ENCODE measurements around the gene PPP1R1C.
"Not testable (repeated sequence)": the region's sequence is repeated elsewhere in the genome, so short reads cannot be mapped to it uniquely, and the experiment has no call there.

PPP1R1C gene

GRCh38 chr2:182014284-182014683 is 28.6 kb downstream of the PPP1R1C start:
- FAIRE-seq = no peak

DNA sequence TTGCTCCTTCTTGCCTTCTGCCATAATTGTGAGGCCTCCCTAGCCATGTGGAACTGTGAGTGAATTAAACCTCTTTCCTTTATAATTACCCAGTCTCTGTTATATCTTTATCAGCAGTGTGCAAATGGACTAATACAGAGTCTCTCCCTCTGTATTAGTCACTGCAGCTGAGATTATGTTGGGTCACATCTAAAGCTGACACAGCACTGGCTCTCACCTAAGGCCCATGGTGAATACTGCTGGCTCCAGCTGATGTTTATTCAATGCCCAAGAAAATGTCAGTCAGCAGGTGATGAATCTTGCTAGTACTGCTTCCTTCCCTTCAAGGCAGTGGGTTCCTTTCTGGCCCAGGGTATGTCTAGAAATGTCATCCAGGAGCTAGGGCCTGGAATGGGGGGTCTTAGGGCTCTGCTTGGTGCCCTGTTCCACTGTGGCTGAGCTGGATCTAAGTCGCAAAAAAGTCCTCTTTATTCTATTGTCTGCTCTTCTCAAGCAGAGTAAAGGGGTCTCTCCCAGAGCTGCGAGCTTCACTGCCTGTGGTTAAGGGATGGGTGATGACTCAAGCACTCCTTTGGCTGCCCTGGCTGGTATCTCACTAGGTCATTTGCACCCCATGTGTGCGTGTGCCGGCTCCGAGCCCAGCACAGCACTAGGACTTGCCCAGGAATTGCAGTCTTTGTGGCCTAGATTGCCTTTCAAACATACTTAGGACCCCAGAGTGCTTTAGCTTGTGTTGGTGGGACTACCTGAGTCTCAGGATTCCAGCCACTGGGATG is 29.9 kb downstream of the PPP1R1C start:
- FAIRE-seq = no peak
- DNase-seq (ENCODE audit: low spot score) = no peak

More at GRCh38 chr2:182014284-182014683, 28.6 kb downstream of the PPP1R1C start:
- no peak for DNase-seq (ENCODE audit: low spot score)

GRCh38 chr2:182018218-182018617 is 32.6 kb downstream of the PPP1R1C start:
- FAIRE-seq = no peak
- DNase-seq (ENCODE audit: low spot score) = no peak

DNA sequence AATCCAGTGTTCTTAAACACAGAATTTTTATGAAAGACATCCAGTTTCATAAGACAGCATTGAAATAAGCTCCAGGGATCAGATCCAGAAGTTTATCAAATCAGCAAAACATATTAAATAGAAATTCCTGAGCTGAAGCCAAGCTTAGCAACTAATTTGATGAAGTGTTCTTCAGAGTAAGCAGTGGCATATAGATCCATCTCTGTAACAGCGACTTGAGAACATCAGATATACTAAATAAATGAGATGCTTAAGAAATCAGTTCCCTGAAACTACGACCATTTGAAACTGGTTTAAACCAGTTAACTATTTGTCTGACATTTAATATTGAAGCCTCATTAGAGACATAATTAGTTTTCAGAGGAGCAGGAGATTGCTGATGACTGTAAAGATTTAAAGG is 34.1 kb downstream of the PPP1R1C start:
- DNase-seq (ENCODE audit: low spot score) (no peak), FAIRE-seq (no peak)

- FAIRE-seq = no peak
- DNase-seq (ENCODE audit: low spot score) = no peak
Measured at GRCh38 chr2:182020286-182021070, 34.8 kb downstream of the PPP1R1C start.

- FAIRE-seq = no peak
Measured at GRCh38 chr2:182023235-182023634, 37.6 kb downstream of the PPP1R1C start.

GRCh38 chr2:182030875-182031274 is 45.2 kb downstream of the PPP1R1C start:
- FAIRE-seq; DNase-seq (ENCODE audit: low spot score): not testable (repeated sequence)

More at GRCh38 chr2:182023235-182023634, 37.6 kb downstream of the PPP1R1C start:
- DNase-seq (ENCODE audit: low spot score) = no peak

- DNase-seq (ENCODE audit: low spot score) (no peak), FAIRE-seq (no peak)
Measured at GRCh38 chr2:182031956-182032355, 46.3 kb downstream of the PPP1R1C start.

DNA sequence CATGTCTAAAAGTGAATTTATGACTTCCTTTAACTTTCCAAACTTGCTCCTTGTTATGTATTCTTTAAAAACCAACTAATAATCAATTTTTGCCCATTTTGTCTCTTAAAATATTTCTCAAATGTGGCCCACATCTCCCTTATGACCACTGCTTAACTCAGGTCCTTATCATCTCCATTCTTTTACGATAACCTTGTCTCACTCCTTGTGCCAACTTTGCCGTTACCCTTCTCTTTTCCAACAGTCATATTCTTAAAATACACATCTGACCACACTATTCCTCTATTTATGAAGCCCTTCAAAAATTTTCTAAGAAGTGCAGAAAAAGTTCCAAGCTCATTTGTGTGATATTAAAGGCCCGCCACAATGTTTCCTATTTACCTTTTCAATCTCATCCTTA is 47.8 kb downstream of the PPP1R1C start:
- DNase-seq (ENCODE audit: low spot score) (no peak), FAIRE-seq (no peak)

GRCh38 chr2:182038576-182038975 is 52.9 kb downstream of the PPP1R1C start:
- peak; percentile 58 for DNase-seq (ENCODE audit: low spot score)

DNA sequence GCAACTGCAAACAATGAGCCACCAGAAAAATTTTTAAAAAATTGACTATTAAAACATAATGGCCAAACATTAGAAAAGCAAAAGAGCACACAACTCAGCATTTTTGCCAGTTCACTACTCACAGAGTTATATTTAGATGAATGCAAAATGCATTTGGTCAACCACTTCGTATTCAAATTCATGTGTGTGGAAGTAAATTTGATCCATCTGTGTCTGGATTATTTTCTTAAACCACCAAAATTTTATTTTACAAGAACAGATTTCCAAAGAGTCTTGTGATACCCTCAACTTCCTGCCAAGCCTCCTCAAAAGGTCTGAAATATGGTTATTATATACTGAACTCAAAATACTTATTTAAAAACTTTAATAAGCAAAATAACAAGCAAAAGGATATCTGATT is 57.4 kb downstream of the PPP1R1C start:
- FAIRE-seq (no peak), DNase-seq (ENCODE audit: low spot score) (no peak)

More at GRCh38 chr2:182038576-182038975, 52.9 kb downstream of the PPP1R1C start:
- FAIRE-seq = no peak

DNA sequence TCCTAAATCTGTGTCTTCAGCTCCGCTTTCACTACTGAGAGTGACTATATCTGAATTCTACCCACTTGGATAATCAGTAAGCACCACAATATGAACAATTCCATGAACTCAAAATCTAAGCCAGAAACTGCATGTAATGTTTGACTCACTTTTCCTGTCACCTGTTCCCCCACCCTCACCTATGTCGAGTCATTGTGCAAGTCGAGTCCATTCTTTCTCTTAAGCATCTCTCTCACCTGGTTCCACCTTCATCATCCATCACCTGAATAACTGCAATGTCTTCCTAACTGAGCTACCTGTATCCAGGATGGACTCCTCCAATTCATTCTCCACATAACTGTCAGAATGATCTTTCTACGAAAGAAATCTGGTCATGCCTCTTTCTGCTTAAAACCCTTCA is 58.2 kb downstream of the PPP1R1C start:
- DNase-seq (ENCODE audit: low spot score) = no peak
- no peak for FAIRE-seq

DNA sequence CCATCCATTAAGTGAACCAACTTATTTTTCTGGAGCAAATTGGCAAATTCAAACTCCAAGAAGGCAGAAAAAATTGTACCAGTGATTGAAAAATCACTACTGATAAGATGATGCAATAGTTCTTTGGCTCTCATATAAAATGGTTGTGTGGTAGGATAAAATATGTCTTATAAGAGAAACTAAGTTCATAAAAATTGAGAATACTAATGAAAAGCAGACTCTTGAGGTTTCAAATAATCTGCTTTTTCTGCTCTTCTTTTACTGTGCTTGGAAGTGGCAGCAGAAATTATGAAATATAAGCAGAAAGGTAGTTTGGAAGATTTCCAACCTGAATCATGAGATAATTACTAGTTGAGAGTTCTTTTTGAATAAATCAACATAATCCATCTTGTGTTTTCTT is 61.9 kb downstream of the PPP1R1C start:
- DNase-seq (ENCODE audit: low spot score) (no peak), FAIRE-seq (no peak)

- FAIRE-seq (no peak), DNase-seq (ENCODE audit: low spot score) (no peak)
Measured at GRCh38 chr2:182048088-182048487, 62.4 kb downstream of the PPP1R1C start.

DNA sequence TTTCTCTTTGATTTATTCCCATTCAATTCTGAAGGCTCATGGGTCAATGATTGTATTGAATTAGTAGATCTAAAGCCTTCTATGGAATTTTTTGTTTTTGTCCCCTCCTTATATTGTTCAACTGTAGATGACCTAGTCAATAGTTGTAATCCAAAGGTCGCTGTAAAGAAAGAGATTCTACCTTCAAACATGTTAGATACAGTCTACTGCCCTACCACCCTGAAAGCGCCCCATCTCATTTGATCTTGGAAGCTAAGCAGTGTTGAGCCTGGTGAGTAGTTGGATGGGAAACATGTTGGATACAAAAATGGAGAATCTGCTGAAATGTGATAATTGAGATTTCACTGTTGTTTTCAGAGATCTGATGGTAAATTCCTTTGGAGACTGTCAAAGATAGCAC is 63.0 kb downstream of the PPP1R1C start:
- no peak for FAIRE-seq
- DNase-seq (ENCODE audit: low spot score) = no peak

DNA sequence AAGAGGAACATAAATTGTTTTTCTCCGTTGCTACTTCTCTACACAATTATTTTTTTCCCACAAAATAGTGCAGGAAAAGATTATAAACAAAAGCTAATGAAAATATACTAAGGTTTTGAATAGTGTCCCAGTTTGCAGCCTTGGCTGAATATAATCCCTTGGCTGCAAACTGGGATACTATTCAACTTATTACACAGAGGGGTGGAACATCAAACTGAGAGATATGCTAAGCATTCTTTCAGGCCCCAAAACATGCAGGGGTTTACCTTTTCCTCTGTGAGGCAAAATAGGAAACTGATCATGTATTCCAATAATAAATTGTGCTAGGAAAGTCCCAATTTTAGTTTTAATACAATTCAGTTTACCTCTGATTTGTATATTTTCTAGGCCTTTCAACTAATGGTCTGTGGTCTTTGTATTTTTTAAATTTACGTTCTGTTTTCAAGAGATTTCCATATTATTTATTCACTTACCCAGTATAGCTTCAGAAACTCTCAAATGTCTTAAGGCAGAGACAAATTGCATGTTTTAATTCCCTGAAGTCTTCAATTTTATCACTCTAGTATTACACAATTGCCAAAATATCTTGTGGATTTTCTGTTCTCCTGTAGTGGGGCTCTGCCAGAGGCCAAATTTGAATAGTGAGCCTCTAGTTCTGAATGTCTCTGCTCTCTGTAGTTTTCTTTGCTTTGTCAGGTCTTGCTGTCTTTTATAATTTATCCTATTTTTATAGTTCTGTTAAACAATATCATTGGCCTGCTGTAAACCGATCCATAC is 63.9 kb downstream of the PPP1R1C start:
- no peak for DNase-seq (ENCODE audit: low spot score)

GRCh38 chr2:182050333-182051135 is 64.9 kb downstream of the PPP1R1C start:
- FAIRE-seq = no peak

More for the DNA sequence above, 63.9 kb downstream of the PPP1R1C start:
- FAIRE-seq = no peak

DNA sequence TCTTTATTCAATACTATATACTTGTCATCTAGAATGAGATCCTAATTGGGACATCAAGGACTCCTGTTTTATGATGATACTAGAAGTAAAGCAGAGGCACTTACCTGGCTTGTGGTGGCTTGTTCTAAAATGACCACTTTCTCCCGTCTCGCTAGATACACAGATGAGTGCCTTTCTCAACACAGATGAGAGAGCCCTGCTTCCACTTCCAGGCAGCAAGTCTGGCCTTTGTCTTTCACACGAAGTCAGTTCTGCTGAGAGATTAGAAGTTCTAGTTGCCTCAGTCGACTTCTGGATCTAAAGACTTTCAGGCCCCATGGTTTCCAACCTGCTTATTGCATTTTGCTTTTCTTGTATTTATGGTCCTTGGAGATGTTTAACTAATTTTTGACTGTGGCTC is 70.3 kb downstream of the PPP1R1C start:
- no peak for DNase-seq (ENCODE audit: low spot score)
- no peak for FAIRE-seq

More at GRCh38 chr2:182050333-182051135, 64.9 kb downstream of the PPP1R1C start:
- DNase-seq (ENCODE audit: low spot score) = no peak

DNA sequence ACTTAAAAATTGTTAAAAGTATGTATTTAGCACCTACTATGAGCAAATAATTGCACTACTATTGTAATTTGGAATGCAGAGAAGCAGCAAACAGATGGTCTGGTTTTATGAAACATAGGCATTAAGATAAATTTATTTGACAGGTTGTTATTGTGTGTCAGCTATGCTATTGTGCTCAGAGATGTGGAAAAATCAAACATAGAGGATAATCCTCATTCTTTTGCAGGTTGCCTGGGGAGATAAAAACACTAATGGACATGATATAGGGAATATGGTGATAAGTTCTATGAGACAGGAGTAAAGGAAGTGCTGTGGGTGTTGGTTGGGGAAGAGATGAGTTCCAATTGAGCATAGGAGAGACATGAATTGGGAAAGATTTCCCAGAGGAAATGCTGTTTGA is 71.3 kb downstream of the PPP1R1C start:
- no peak for FAIRE-seq
- no peak for DNase-seq (ENCODE audit: low spot score)

DNA sequence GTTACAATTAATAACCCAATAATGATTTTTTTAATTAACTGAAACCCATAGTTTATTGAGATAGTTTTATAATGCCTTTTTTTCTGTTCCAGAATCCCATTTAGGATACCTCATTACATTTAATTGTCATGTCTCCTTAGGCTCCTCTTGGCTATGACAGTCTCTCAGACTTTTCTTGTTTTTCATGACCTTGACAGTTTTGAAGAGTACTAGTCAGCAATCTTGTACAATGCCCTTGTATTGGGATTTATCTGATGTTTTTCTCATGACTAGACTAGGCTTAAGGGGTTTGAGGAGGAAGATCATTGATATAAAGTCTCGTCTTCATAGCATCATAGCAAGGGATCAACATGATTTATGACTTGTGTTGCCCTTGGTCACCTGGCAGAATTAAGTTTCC is 72.4 kb downstream of the PPP1R1C start:
- DNase-seq (ENCODE audit: low spot score) (no peak), FAIRE-seq (no peak)

- no peak for DNase-seq (ENCODE audit: low spot score)
- no peak for FAIRE-seq
Measured at GRCh38 chr2:182061739-182062138, 76.1 kb downstream of the PPP1R1C start.

Data from urothelium cell line (cell line).